ENCODE data around the gene ULK2.
A peak's percentile ranks its signal among the peaks of the same experiment; 100 is the strongest.
"Not testable (repeated sequence)": the region's sequence is repeated elsewhere in the genome, so short reads cannot be mapped to it uniquely, and the experiment has no call there.

Gene ULK2

DNA sequence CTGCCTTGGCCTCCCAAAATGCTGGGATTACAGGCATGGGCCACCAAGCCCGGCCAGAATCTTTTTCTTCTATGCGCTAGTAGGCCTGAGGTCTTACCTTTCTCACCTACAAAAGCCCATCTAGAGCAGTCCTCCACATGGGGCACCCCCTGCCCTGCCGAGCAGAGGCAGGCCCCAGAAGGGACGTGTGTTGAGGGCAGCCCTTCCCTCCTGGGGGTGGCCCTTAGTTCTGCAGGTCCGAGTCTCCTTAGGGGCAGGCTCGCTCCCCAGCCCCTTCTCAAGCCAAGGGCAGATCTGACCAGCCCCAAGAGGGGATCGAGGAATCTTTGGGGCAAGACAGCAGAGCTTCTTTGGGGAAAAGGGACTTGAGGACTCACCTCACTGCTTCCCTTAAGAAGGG is 101.7 kb downstream of the ULK2 start:
- no peak for DNase-seq

DNA sequence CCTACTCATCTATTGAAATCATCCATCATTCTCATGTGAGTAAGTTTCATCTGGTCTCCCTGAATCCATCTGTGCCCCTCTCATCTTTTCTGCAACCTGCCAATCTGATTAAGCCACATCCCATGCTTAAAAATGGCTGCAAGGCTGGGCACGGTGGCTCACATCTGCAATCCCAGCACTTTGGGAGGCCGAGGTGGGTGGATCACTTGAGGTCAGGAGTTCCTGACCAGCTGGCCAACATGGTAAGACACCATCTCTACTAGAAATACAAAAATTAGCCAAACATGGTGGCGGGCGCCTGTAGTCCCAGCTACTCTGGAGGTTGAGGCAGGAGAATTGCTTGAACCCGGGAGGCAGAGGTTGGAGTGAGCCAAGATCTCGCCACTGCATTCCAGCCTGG is 103.7 kb downstream of the ULK2 start:
- DNase-seq, result not testable (repeated sequence)

DNA sequence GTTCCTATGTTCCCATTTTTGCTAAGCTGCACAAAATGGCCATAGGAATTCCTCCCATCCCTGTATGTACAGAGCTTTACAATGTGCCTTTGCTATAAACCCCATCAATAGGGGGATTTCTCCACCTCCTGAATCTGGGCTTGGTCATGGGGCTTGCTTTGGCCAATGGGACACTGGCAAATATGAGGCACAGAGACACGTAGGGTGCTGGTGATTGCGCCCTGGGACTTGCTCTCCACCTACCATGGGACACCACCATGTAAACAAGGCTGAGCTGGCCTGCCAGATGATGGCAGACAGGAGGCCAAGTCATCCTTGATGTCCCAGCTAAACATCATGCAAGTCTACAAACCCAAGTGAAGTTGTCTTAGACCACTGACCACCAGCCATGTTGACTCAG is 104.3 kb downstream of the ULK2 start:
- DNase-seq, result no peak

DNA sequence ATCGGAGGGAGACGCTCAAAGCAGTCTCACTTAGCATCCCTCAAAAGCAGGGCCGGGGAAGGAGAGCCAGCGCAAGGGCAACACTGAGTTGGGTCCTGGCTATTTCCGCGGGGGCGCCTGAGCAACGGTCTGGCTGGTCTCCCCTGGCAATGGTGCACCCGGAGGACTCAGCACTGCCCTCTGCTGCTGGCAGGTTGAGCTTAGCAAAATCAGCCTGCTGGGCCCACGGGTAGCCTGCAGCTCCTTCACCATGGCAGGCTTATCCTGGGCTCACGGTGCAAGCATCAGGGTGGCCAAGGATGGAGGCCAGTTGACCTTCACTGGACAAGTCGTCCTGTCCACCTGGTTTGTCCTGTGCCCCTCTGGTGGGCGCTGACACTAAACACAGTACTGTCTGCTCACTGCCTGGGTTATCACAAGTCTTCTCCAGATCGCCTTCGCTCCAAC is 105.2 kb downstream of the ULK2 start:
- no peak for DNase-seq

DNA sequence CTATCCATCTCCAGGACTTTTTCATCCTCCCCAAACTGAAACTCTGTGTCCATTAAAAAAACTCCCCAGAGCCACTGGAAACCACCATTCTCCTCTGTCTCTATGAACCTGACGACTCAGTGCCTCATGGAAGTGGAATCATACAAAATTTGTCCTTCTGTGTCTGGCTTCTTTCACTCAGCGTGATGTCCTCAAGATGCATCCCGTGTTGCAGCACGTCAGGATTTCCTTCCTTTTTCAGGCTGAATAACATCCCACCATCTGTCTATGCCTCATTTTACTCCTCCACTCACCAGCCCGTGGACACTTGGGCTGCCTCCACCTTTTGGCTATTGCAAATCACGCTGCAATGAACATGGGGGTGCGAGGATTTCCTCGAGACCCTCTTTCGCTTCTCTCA is 107.0 kb downstream of the ULK2 start:
- DNase-seq, result no peak

DNA sequence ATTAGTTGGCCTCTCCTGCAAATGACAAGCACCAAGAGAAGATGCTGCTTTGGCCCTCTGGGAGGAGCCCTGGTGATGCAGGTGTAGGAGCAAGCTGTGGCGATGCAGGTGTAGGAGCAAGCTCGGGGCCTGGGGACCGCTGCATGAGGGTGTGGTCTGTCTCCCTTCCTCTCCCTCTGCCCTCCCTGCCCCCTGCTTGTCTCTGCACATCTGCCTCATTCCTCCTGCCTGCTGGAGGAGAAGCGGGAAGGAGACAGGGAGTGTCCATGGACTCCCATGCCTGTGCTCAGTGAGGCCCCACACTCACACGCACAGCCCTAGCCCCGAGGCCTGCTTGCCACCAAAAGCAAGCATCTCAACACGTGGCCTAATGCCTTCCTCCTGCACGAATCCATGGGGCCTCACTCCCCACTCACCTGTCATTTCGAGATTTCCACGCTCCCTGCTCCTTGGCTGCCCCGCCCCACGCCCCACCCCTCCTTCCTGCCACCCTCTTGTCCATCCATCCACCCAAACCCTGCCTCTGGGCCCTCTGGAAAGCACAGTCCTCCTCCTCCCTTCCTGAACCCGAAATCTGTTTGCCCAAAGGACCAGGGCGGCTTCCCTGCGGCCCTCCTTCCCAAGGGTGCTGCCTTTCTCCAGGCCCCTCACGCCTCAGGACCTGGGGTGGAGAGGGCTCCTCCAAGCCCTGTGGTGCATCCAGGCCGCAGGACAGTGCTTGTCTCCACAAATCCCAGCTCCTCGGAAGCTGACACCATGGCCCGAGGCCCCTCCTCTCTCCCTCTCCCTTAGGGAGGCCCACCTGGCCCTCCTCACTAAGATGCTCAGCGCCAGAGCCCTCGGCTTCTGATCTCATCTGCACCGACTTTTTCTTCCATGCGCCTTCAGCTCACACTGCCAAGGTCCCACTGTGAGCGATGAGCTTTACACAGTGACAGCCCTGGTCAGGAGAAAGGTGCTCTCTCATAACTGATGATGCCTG is 107.9 kb downstream of the ULK2 start:
- no peak for DNase-seq

DNA sequence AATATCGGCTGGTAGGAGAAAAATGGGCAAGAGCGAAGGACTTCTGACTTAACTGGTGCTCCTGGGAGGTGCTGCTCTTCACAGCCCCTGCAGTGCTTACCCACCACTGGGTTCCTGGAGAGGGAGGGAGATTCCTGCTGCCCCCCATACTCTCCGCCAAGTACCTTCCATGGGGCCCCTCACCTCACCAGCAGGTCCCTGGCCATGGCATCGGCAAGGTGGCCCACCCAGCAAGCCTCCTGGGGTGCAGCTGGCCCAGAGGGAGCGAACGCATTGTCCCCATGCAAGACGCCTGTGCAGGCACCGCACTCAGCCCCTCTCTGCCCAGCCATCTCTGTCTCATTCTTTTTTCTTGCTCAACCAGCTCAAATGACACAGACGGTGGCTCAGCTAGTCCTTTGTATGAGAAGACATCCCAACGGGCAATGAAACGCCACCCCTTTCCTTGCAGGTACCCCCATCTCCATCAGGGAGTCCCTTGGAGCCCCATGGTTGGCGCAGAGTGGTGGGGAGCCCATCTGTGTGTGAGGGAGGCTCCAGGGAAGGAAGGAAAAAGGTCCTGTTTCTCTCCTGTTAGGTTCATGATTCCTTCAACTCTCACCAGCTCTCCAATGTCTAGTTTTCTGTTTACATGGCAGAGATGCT is 110.1 kb downstream of the ULK2 start:
- DNase-seq, result no peak

DNA sequence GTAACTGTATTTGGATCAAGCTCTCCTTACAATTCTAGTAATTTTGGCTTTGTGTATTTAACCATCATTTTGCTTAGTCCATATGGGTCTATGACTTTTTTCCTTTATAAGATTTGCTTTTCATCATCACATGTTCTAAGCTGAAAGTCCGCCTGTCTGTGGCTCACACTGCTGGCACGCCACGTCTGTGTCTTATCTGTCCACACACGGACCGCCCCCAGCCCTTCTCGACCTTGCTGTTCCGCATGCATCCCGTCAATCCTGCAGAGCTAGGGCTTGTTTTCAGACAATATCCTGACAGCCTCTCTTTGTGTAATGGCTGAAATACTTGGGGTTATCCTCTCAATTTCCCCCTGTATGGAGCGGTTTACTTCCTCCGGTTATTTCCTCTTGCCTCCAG is 111.2 kb downstream of the ULK2 start:
- no peak for DNase-seq

DNA sequence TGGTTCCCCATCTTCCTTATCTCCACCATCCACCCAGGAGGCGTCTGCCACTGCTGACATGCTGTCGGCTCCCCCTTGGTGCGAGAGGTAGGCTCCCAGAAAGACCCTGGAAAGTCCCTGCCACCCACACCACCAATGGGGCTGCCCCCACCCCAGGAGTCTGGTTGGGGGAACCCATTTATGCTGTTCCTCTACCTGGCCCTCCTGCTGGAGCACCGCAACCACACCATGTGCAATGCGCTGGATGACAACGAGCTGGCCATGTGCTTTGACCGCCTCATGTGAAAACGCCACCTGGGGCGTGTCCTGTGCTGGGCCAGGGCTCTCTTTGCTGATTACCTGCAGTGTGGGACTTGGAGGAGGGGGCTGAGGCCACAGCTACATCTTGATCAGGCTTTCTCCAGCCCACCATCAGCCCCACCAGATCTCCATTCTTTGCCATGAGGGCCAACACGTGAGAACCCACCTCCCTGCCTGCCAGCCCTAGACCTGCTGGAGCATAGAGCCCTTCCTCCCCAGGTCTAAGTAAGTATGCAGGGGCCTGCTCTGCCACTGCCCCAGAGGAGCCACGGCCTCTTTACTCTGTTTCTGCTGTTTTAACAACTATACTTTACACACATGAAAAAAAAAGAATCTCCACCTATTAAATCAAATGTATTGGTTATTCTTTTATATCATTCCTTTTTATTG is 111.8 kb downstream of the ULK2 start:
- DNase-seq, result no peak

DNA sequence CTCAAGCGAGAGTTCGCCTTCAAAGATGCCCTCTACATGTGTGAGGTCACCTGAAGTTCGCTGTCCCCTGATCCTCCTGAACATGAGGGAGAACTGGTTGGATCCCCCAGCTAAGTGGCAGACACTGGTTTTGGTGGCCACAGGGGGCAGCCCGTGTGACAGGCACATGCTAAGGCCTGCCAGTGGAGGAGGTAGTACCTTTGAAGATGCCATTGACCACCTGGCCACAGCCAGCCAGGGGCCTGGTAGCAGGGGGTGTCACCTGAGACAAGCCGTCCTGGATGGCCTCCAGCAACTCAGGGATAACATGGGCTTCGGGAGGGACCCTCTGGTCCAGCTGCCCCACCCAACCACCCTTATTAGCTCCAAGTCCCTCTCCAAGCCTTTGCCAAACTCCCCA is 112.3 kb downstream of the ULK2 start:
- no peak for DNase-seq

DNA sequence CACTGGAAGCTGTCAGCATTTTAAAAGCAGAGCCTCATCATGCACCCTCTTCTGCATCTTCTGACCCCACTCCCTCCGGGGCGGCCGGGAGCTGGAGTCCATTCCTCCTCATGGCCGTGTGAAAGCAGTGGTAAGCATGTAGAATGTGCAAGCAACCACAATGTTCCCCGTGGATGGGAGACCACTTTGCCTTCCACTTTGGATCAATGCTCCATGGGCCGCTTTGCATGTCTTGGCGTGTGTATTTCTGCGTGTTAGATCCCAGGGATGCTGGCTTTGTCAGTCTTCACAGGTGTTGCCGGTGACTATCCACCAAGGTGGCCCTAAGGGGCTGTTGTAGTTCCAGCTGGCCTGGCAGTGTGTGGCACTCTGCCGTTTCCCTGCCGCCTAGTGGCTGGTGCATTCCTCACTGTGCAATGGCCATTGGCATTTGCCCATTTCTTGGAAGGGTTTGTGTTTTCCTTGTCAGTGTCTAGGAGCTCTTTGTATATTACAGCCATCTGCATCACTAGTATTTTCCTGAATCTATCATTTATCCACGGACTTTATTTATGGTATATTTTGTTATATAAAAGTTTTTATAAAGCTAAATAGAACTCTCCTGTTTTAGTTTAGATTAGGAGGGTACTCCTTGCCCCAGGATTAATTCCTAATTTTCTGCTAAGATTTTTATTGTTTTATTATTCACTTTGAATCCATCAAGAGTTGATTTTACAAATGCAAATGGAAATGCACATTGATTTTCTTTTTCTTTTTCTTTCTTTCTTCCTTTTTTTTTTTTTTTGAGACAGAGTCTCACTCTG is 113.9 kb downstream of the ULK2 start:
- peak; percentile 22 for DNase-seq

DNA sequence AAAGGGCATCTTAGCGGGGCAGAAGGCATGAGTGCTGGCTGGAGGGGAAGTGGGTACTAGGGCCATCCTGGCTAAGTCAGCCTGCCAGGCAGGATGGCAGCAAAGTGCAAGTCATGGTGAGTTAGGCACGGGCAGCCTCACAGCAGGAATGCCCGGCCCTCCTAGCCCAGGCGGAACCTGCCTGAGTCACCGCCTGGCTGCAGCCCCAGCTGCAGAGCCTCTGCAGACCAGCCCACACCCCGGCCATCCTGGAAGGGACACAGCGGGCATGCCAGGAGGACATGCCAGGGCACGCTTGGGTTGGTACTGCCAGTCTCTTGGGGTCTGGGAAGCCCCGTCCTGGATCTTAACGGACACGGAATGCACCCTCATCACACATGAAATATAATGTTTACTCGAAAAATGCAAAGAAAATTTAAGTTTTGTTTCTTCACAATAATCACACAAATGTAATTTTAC is 114.7 kb downstream of the ULK2 start:
- no peak for DNase-seq

DNA sequence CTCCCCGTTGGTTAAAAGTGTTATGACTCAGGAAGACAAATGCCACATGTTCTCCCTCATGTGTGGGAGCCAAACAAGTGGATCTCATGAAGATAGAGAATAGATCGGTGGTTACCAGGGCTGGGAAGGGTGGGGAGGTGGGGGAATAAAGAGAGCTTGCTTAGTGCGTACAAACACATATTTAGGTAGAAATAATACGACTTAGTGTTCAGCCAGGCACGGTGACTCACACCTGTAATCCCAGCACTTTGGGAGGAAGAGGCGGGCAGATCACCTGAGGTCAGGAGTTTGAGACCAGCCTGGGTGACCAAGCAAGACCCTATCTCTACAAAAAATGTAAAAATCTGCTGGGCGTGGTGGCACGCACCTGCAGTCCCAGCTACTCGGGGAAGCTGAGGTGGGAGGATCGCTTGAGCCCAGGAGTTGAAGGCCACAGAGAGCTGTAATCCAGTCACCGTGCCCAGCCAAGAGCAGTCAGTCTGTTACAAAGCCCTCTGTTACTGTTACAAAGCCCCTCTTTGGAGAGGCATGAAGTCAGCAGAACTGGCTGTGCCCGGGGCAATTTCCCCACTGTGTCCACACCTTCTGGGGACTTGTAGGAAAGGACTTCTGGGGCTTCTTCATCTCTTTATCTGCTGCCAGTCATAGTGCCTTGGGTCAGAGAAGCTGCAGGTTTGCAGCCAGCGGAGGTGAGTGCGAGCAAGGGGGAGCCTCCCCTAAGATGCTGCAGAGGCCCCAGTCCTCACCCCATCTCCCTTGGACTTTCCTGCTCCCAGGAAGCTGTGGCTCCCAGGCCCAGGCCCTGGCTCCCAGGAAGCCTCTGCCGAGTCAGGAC is 115.3 kb downstream of the ULK2 start:
- no peak for DNase-seq

DNA sequence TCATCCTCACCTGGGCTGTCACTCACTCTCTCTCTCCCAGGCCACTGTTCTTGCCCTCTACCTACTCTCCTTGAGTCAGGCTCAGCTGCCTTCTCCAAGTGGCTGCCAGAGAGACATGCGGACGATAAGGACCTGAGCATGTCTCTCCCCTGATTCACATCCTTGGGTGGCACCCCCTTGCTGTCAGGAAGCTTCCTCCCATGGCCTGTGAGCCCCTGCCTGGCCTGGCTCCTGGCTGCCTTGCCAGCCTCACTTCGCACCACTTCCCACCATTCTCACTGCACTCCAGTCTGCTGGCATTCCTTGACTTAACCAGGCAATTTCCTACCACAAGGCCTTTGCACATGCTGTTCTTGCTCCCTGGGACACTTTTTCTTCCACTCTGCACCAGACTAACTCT is 116.9 kb downstream of the ULK2 start:
- DNase-seq, result no peak

DNA sequence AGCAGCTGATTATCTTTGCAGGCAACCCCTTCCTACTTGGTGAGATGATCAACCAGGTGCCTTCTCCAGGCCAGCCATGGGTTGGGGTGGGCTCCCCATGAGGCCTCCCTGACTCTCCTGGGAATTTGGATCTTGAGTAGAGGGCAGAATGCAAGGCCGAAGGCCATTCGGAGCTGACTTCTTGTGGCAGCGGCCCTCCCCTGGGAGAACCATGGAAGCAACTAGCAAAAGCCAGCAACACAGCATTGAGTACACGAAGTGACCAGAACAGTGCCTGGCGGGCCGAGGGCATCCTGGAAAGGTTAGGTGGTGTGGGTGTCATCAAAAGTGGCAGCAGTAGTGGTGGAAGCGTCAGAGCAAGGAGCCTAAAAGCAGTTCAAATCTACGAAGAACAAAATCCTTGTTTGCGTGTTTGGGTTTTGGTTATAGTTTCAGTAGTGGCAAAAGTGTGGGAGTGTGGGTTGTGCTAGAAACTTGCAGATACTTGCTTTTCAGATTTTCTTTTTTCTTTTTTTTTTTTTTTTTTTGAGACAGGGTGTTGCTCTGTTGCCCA is 117.6 kb downstream of the ULK2 start:
- no peak for DNase-seq

DNA sequence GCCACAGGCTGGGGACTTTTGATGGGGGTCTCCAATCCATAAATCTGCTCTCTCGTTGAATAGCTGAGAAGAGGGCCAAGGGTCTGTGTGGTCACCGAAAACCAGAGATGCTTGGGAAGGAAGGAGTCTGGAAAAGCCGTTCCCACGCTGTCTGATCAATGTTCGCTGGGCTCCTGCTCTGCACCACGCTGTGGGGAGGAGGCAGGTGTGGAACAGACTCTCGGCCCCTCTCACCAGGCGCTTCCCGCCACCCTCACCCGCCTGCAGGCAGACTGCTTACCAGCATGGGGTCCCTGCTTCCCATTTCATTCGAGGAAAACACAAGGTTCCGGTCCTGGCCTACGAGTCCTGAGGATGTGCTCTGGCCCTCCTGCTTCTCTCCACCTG is 118.9 kb downstream of the ULK2 start:
- no peak for DNase-seq

DNA sequence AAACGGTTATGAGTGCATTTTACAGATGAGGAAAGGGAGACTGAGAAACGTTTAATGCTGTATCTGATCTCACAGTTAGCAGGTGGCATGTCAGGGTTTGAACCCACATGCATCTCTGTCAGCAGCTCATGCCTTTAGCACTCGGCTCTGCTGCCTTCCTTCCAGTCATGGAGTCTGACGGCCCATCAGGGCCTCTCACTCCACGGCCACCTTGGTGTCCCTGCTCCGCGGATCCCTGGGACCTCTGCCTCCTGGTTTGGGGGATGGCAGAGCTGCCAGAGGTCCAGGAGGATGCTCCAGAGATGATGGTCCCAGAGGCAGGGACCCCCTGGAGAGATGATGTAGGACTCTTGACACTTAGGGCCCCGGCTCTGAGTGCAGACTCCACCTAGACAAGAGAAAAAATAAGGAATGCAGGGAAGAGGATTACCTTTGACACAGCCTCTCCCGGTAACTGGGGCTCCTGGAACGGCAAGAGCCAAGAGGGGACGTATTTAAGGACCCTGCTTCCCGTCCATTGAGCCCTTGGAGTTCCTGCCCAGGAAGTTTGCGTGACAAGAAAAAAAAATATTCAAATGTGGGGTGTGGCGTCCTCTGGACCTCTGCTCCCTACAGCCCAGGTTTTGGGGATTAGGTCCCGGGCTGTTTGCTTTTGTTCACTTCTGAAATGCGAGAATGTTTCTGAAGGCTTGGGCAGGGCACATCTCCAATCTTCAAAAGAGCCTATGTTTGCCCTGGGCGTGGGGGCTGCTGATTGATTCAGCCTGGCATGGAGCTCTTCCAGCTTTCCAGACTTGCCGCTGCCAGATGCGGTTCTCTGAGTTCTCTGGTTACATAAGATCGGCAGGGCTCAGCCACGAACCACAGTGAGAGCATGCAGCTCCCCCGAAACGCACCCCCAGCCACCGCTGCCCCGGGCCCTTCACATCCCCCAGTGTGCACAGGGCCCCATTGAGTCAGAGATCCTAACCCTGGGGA is 119.6 kb downstream of the ULK2 start, which contains the start of gene ALDH3A1:
TSS of gene ALDH3A1 (minus strand) at position 470 of the 978 bp plus-strand sequence. CDS start 3,169 bp downstream, outside the sequence.
- no peak for DNase-seq

DNA sequence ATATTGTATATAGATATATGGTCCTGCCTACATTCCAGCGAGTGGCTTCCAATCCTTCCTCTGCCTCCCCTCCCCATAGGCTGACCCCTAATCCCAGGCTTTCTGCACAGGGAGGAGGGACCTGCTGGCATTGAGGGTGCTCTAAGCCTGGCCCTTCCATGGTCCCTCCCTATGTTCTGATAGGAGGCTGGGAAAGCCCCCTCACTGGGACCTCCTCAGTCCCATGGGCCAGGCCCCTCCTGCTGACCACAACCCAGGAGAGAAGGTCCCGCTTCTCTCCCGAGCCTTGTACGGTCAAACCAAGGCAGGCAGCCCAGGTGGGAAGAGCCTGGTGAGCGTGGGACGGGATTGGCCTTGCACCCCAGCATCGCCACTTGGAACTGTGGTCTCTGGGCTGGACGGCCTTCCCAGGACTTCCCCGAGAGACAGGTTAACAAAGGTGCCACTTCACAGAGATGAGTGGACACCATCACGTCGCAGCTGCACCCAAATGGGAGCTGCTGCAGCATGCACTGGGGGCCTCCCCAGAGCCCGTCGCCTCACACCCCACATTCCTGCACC is 120.5 kb downstream of the ULK2 start:
- DNase-seq, result no peak

DNA sequence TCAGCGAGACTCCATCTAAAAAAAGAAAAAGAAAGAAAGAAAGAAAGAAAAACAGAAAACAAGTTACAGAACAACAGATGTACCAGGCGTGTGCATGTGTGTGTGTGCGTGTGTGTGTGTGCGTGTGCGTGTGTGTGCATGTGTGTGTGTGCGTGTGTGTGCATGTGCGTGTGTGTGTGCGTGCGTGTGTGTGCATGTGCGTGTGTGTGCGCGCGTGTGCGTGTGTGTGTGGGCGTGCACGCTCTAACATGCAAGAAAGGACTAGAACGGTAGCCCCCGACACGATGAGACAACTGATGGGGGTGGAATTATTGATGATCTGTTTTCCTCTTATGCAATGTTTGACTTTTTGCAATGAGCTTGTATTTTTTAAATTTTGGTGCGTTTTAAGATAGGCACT is 121.2 kb downstream of the ULK2 start:
- DNase-seq, result no peak

Measured in NCI-H1694 (cell line).